HG02798 (cell line): ENCODE data around the gene ATP1A4.

Experiments
- ATAC-seq: cut with Tn5 transposase; IDR thresholded peaks from one replicate; pipeline ENCODE4 v1.9.1; 2021; ENCODE audit warnings: mild to moderate bottlenecking; ENCODE audit not compliant: unreplicated experiment, poor library complexity

ATP1A4 gene

GRCh38 chr1:160197231-160197630 is 45.8 kb downstream of the ATP1A4 start:
- no peak for ATAC-seq

GRCh38 chr1:160200786-160201185 is 49.4 kb downstream of the ATP1A4 start:
- ATAC-seq: no peak

GRCh38 chr1:160204526-160205241 is 53.3 kb downstream of the ATP1A4 start:
- peak; percentile 68 for ATAC-seq

GRCh38 chr1:160205242-160206035 is 54.0 kb downstream of the ATP1A4 start, which contains the start of gene PEA15:
Gene PEA15, plus strand, starts transcription at chr1:160205384. Its CDS starts 6,161 bp downstream, at chr1:160211545.
- peak; percentile 46 for ATAC-seq

- ATAC-seq: peak; percentile 35
Observed at GRCh38 chr1:160206036-160206389, 54.6 kb downstream of the ATP1A4 start.

GRCh38 chr1:160206421-160207117 is 55.2 kb downstream of the ATP1A4 start:
- no peak for ATAC-seq

GRCh38 chr1:160207118-160207650 is 55.8 kb downstream of the ATP1A4 start:
- no peak for ATAC-seq

DNA sequence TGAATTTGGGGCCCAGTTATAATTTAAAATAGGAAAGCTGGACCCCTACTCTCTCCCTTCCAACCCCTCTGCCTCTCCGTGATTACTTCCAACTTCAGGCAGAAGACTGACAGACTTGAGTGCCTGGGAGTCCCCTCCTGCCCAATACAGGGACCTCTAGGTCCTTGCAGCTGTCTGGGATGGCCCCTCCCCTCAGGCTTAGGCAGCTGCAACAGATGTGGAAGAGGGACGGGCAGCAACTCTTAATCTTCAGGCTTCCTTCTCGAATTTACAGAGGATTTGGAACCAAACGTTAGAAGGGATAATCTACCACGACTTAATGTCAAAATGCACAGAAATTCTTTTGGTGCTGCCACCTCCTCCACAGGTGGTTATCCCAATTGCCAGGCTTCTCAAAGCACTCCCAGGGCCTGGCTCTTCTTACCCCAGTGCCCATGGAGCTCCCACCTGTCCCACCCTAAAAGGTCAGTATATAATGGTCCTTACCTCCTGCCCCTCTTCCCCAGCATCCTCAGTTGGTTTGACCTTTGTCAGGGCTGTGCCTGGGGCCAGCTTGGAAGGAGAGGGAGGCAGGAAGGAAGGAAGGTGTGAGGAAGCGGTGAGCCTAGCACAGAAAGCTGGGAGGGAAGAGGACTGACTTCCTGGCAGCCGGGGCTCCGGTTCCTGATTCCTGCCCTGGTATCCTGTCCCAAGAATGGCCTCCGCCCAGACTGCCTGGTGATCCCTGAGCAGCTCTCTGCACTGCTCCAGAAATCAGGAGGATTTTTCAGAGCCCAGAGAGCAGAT is 56.6 kb downstream of the ATP1A4 start:
- no peak for ATAC-seq

GRCh38 chr1:160208557-160209320 is 57.3 kb downstream of the ATP1A4 start:
- no peak for ATAC-seq

- no peak for ATAC-seq
Observed at GRCh38 chr1:160209321-160210046, 58.1 kb downstream of the ATP1A4 start.

DNA sequence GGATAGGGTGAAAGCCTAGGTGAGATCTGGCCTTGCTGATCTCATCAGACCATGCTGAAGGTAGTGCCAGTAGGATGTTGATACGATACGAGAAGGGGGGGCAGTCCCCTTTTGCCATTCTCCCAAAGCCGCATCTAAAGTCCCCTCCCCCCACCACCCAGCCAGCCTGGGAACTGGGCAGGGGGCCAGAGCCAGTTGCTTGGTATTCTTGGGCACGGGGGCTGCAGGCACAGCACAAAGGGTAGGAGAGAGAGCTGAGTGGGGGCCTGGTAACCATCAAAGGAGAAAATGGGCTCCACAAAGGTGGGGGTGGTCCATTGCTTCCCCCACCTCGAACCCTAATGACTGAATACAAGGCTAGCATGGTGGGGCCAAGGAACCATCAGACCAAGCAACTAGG is 59.2 kb downstream of the ATP1A4 start:
- no peak for ATAC-seq

DNA sequence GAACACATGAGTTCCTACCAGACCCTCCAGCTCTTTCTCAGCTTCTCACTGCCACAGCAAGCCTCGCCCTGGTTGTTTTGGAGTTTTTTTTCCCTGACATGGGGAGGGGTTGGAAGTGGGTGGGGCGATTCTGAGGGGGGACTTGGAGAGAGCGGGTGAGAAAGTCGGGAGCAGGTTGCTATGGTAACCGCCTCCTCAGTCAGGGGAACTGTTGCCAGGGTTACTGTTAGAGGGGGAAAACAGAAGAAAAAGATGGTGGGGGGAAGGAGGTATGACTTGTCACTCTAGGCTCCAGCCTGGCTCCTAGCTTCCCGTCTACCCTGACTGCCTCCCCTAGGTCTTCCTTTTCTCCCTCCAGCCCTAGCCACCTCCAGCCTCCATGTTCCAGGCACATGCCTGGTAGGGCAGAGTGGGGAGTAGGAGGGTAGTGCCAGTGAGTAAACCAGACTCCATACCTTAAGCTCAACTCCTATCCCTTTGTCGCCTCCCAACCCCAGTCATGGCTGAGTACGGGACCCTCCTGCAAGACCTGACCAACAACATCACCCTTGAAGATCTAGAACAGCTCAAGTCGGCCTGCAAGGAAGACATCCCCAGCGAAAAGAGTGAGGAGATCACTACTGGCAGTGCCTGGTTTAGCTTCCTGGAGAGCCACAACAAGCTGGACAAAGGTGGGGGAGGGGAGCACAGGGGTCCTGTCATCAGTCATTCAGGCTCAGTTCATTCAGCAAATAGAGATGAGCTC is 59.8 kb downstream of the ATP1A4 start:
- no peak for ATAC-seq

GRCh38 chr1:160214481-160215140 is 63.2 kb downstream of the ATP1A4 start:
- ATAC-seq: no peak

- ATAC-seq: no peak
Observed at GRCh38 chr1:160216301-160216700, 64.9 kb downstream of the ATP1A4 start.

DNA sequence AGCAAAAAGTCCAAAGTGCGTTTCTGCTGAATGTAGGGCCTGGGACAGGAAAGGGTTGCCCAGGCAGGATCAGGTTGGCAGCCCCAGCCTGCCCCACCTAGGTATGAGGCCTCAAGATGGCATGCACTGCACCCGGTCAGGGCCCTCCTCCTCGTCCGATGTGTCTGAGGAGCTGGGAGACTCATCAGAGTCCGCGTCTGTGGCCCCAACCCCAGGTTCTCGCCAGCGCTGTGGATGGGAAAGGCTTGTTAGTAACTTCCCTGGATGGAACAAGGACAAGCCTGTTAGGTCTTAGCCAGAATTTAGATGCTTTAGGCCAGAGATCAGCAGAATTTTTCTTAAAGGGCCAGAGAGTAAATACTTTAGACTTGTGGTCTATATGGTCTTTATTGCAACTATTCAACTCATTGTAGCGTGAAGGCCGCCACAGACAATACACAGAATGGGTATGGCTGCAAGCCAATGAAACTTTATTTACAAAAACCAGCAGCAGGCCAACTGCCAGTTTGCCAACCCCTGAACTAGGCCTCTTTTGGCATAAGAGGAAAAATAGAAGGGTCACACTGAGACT is 66.2 kb downstream of the ATP1A4 start:
- ATAC-seq: no peak

GRCh38 chr1:160219062-160219929 is 67.9 kb downstream of the ATP1A4 start:
- no peak for ATAC-seq
